Measurements from ENCODE around the gene MESP2.
A peak's percentile ranks its signal among the peaks of the same experiment; 100 is the strongest.

Gene MESP2

GRCh38 chr15:89802986-89803824 is 27.1 kb downstream of the MESP2 start:
- no peak for DNase-seq

- no peak for DNase-seq
Measured at GRCh38 chr15:89803941-89804800, 28.0 kb downstream of the MESP2 start.

GRCh38 chr15:89805241-89806209 is 29.4 kb downstream of the MESP2 start:
- no peak for DNase-seq

- no peak for DNase-seq
Measured at GRCh38 chr15:89806210-89806558, 30.1 kb downstream of the MESP2 start.

GRCh38 chr15:89806559-89807550 is 30.7 kb downstream of the MESP2 start:
- no peak for DNase-seq

GRCh38 chr15:89807689-89808088 is 31.6 kb downstream of the MESP2 start:
- no peak for DNase-seq

GRCh38 chr15:89808160-89808870 is 32.2 kb downstream of the MESP2 start:
- no peak for DNase-seq

- no peak for DNase-seq
Measured at GRCh38 chr15:89809093-89809786, 33.1 kb downstream of the MESP2 start.

- DNase-seq, result no peak
Measured at GRCh38 chr15:89809787-89810148, 33.6 kb downstream of the MESP2 start.

- DNase-seq, result no peak
Measured at GRCh38 chr15:89810837-89811236, 34.7 kb downstream of the MESP2 start.

- no peak for DNase-seq
Measured at GRCh38 chr15:89812011-89812846, 36.1 kb downstream of the MESP2 start.

GRCh38 chr15:89812847-89813320 is 36.8 kb downstream of the MESP2 start:
- DNase-seq, result no peak

GRCh38 chr15:89813381-89814111 is 37.4 kb downstream of the MESP2 start:
- DNase-seq, result no peak

GRCh38 chr15:89814112-89814742 is 38.1 kb downstream of the MESP2 start:
- DNase-seq, result peak; percentile 12

- no peak for DNase-seq
Measured at GRCh38 chr15:89815769-89816168, 39.6 kb downstream of the MESP2 start.

- DNase-seq, result no peak
Measured at GRCh38 chr15:89817701-89818280, 41.7 kb downstream of the MESP2 start.

- no peak for DNase-seq
Measured at GRCh38 chr15:89818287-89818686, 42.2 kb downstream of the MESP2 start.

All from stimulated activated CD4-positive, alpha-beta T cell treated with anti-CD3 and anti-CD28 coated beads, Interleukin-15, amount 100 ng/mL, for 24 hours (primary cell).